GM12801 (cell line): ENCODE results near the gene NUMB.

Experiments
- CTCF ChIP-seq: IDR thresholded peaks from one replicate; pipeline ENCODE4 v1.5.1; 2011; ENCODE audit warnings: control low read depth; ENCODE audit not compliant: insufficient read length; ENCODE audit errors: extremely low read depth

The NUMB gene

GRCh38 chr14:73463411-73463810 is 5.1 kb upstream of the NUMB start:
- TF ChIP-seq CTCF: no peak

- no peak for TF ChIP-seq CTCF
Measured at GRCh38 chr14:73462815-73463214, 4.5 kb upstream of the NUMB start.

- TF ChIP-seq CTCF: no peak
Measured at GRCh38 chr14:73462048-73462715, 3.8 kb upstream of the NUMB start.

GRCh38 chr14:73461478-73462047 is 3.2 kb upstream of the NUMB start:
- TF ChIP-seq CTCF: no peak

GRCh38 chr14:73460691-73461127 is 2.4 kb upstream of the NUMB start:
- TF ChIP-seq CTCF: no peak

GRCh38 chr14:73459959-73460358 is 1.6 kb upstream of the NUMB start:
- TF ChIP-seq CTCF: no peak

GRCh38 chr14:73457924-73458182 is 493 bp downstream of the NUMB start:
- no peak for TF ChIP-seq CTCF
